ENCODE measurements around the gene BAZ1B. TPM values are rescaled to one million over a fixed set of nuclear protein-coding genes. Genes with fewer than 3 reads are reported as not detected.

The BAZ1B gene
- total RNA-seq, 1 donor from 2014 or later = 85.8 TPM

GRCh38 chr7:73520673-73521635 lies 1.1 kb downstream of the BAZ1B start:
- Histone ChIP-seq H3K4me1 (peaks cover 16% of the 10 kb centered on the region), H3K27ac (peak overlapping the region; percentile 96), H2AFZ (replicated peaks) (no peak overlapping the region), H3K9me3 (ENCODE audit: low read depth) (no peaks in the 10 kb centered on the region), H3K79me2 (ENCODE audit: low read depth) (peaks cover 68% of the 10 kb centered on the region), H3K36me3 (peaks cover 11% of the 10 kb centered on the region), H3K9ac (peak overlapping the region; percentile 95), H3K27me3 (no peaks in the 10 kb centered on the region), H4K20me1 (ENCODE audit: low read depth) (peaks cover 51% of the 10 kb centered on the region), H3F3A (ENCODE audit: low read depth) (peaks cover 31% of the 10 kb centered on the region), H3K4me2 (peak overlapping the region; percentile 91), H3K4me3 (peak overlapping the region; percentile 99)
- peak overlapping the region; percentile 92 for H3K4me3 Mint-ChIP-seq
- H3K27ac Mint-ChIP-seq = peak overlapping the region; percentile 66
- H3K9me3 Mint-ChIP-seq = no peaks in the 10 kb centered on the region
- peaks cover 4% of the 10 kb centered on the region for H3K27me3 Mint-ChIP-seq (ENCODE audit: insufficient read depth, low read depth)
- H3K4me1 Mint-ChIP-seq = peaks cover 29% of the 10 kb centered on the region
- TF ChIP-seq CTCF (IDR thresholded peaks at IDR 0.05) = no peak
- no peak for TF ChIP-seq EZH2phosphoT487 (IDR thresholded peaks at IDR 0.05)
- TF ChIP-seq EZH2 (IDR thresholded peaks at IDR 0.05) = no peak
- peaks cover 30% of the 10 kb centered on the region for H3K36me3 Mint-ChIP-seq
- DNase-seq (ENCODE audit: low spot score) = peak; percentile 49

GRCh38 chr7:73519867-73520672 lies 2.0 kb downstream of the BAZ1B start:
- no peaks in the 10 kb centered on the region for H3K27me3 ChIP-seq
- Mint-ChIP-seq H3K4me1 (peaks cover 30% of the 10 kb centered on the region), H3K9me3 (no peaks in the 10 kb centered on the region), H3K36me3 (peaks cover 31% of the 10 kb centered on the region), H3K4me3 (peak overlapping the region; percentile 92), H3K27me3 (ENCODE audit: insufficient read depth, low read depth) (peaks cover 4% of the 10 kb centered on the region), H3K27ac (peak overlapping the region; percentile 66)
- peaks cover 16% of the 10 kb centered on the region for H3K4me1 ChIP-seq
- TF ChIP-seq EZH2phosphoT487 (IDR thresholded peaks at IDR 0.05) (no peak), EZH2 (IDR thresholded peaks at IDR 0.05) (no peak), CTCF (IDR thresholded peaks at IDR 0.05) (no peak)
- peaks cover 77% of the 10 kb centered on the region for H3K79me2 ChIP-seq (ENCODE audit: low read depth)
- peak overlapping the region; percentile 95 for H3K9ac ChIP-seq
- H3K36me3 ChIP-seq = peaks cover 13% of the 10 kb centered on the region
- no peaks in the 10 kb centered on the region for H3K9me3 ChIP-seq (ENCODE audit: low read depth)
- peaks cover 60% of the 10 kb centered on the region for H4K20me1 ChIP-seq (ENCODE audit: low read depth)
- peak overlapping the region; percentile 91 for H3K4me2 ChIP-seq
- H3K4me3 ChIP-seq = peak overlapping the region; percentile 99
- H3F3A ChIP-seq (ENCODE audit: low read depth) = peaks cover 31% of the 10 kb centered on the region
- no peak overlapping the region for H2AFZ ChIP-seq (replicated peaks)
- DNase-seq (ENCODE audit: low spot score) = peak; percentile 24
- H3K27ac ChIP-seq = no peak overlapping the region

DNA sequence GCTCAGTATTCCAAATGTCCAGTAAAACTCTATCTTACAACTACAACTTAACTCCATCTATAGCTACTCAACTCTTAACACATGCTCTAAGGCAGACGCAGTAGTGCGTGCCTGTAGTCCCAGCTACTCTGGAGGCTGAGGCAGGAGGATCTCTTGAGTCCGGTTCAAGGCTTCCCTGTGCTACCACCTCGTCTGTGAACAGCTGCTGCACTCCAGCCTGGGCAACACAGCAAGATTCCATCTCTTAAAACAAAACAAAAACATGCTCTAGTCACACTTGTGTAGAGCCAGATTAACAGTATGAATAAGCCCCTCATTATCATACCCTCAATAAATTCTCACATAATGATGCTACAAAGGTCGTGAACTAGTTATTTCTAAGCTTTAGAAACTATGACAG lies 3.6 kb downstream of the BAZ1B start:
- H3K9me3 ChIP-seq (ENCODE audit: low read depth) = no peaks in the 10 kb centered on the region
- H4K20me1 ChIP-seq (ENCODE audit: low read depth) = peaks cover 76% of the 10 kb centered on the region
- Mint-ChIP-seq H3K9me3 (no peaks in the 10 kb centered on the region), H3K27me3 (ENCODE audit: insufficient read depth, low read depth) (peaks cover 4% of the 10 kb centered on the region), H3K4me1 (peaks cover 30% of the 10 kb centered on the region), H3K4me3 (peak overlapping the region; percentile 33), H3K36me3 (peaks cover 36% of the 10 kb centered on the region), H3K27ac (no peak overlapping the region)
- no peak overlapping the region for H3K4me2 ChIP-seq
- TF ChIP-seq EZH2 (IDR thresholded peaks at IDR 0.05) (no peak), EZH2phosphoT487 (IDR thresholded peaks at IDR 0.05) (no peak)
- no peak overlapping the region for H2AFZ ChIP-seq (replicated peaks)
- H3K36me3 ChIP-seq = peaks cover 15% of the 10 kb centered on the region
- no peaks in the 10 kb centered on the region for H3K27me3 ChIP-seq
- H3K4me1 ChIP-seq = peaks cover 16% of the 10 kb centered on the region
- H3F3A ChIP-seq (ENCODE audit: low read depth) = peaks cover 21% of the 10 kb centered on the region
- no peak overlapping the region for H3K4me3 ChIP-seq
- H3K27ac ChIP-seq = no peak overlapping the region
- no peak overlapping the region for H3K9ac ChIP-seq
- peaks cover 93% of the 10 kb centered on the region for H3K79me2 ChIP-seq (ENCODE audit: low read depth)
- no peak for DNase-seq (ENCODE audit: low spot score)

All from neural progenitor cell (in vitro differentiated cells).